B cell (primary cell): ENCODE data around the gene PACSIN3.

ENCODE experiments used
- EZH2 ChIP-seq: IDR thresholded peaks from 2 replicates; pipeline ENCODE4 v1.6.1; 2012; ENCODE audit warnings: borderline replicate concordance, low read depth, mild to moderate bottlenecking, moderate library complexity, low read length; ENCODE audit not compliant: insufficient read depth, poor library complexity, severe bottlenecking
- TF ChIP-seq, protein P1 (sequence below): fragments of 200-600 bp; IDR thresholded peaks from one replicate; pipeline ENCODE4 v1.8.0; 2022; ENCODE audit warnings: antibody characterized with exemption, mild to moderate bottlenecking

DNA sequence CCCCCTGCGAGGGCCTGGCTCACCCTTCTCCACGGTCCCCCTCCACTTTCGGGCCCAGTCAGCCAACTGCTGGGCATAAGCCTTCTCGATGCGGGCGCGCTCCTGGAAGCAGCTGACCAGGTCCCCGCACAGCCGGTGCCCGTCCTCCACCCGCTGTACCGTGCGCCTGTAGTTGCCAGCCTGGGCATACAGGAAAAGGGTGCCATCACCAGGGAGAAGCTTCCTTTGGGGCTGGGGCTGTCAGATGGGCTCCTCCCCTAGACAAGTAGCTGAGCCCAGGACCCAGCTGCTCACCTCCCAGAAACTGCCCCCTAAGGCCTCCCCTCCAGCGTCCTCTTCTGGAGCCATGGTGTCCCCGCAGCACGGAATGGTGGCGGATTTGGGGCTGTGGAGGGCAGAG lies 3.9 kb downstream of the PACSIN3 start:
- TF ChIP-seq, protein P1, sequence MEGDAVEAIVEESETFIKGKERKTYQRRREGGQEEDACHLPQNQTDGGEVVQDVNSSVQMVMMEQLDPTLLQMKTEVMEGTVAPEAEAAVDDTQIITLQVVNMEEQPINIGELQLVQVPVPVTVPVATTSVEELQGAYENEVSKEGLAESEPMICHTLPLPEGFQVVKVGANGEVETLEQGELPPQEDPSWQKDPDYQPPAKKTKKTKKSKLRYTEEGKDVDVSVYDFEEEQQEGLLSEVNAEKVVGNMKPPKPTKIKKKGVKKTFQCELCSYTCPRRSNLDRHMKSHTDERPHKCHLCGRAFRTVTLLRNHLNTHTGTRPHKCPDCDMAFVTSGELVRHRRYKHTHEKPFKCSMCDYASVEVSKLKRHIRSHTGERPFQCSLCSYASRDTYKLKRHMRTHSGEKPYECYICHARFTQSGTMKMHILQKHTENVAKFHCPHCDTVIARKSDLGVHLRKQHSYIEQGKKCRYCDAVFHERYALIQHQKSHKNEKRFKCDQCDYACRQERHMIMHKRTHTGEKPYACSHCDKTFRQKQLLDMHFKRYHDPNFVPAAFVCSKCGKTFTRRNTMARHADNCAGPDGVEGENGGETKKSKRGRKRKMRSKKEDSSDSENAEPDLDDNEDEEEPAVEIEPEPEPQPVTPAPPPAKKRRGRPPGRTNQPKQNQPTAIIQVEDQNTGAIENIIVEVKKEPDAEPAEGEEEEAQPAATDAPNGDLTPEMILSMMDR: no peak
- no peak for TF ChIP-seq EZH2
